ENCODE results near the gene AGK.

Gene AGK

GRCh38 chr7:141648276-141649114, 97.3 kb downstream of the AGK start:
- DNase-seq (ENCODE audit: low spot score): no peak

DNA sequence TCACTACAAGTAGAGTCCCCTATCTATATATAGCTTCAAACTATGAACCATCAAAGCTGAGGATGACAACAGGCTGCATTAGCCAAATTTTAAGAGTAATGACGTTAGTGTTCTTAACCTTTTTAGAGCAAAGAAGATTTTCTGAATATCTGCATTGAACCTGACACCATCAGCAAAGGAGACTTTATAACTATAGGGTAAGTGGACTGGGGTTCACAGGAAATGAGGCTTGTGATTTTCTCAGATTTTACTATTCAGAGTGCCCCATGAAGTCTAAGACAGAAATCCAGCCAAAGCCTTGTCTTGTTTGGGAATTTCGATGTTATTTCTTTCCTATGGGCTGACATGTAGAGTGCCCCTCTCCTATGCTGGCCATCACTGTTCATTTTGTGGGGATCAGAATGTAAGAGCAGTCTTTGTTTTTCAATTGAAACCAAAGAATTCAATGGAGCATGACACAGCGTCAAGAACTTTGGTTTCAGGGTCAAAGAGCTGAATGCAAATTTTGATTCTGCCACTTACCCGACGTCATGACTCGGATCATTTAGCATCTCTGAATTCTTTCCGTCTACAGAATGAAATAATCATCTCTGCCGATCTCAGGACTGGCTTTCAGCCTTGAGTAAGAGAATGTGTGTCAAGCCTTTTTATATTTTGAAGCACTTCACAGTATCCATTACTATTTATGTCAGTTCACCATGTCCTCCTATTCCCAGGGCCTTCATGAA, 98.1 kb downstream of the AGK start:
- DNase-seq (ENCODE audit: low spot score): no peak

DNA sequence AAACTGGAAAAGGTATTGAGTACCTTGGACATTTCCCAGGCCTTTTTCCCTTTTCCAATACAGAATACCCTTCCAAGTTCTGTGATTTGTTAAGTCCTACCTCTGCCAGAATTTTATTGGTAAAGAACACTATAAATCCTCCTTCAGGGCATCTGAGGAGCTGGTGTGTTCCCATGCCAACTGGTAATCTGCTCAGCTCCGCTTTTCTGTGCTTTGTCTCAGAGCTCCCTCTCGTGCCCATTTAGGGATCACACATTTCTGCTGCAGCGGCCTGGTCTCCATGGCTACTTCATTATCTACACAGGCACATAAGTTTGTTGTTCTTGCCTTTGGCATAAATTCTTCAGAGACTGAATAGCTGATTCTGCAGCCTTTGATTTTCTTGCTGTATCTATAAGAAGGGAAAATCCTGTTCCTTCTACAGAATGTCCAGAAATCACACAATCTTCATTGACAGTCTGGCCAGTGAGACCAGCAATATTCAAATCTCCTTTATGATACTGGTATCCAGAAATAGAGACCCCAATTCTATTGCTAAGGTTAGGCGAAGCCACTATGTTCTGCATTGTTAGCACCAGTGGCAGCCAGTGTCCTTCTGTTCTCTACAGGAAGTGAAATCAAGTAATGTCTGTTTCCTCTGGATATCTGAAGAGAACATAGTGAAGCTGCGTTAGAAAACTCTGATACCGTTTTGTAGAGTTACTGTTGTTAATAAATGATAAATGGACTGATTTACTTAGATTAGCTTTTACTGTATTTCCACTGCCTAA, 98.8 kb downstream of the AGK start:
- DNase-seq (ENCODE audit: low spot score): peak; percentile 32

DNA sequence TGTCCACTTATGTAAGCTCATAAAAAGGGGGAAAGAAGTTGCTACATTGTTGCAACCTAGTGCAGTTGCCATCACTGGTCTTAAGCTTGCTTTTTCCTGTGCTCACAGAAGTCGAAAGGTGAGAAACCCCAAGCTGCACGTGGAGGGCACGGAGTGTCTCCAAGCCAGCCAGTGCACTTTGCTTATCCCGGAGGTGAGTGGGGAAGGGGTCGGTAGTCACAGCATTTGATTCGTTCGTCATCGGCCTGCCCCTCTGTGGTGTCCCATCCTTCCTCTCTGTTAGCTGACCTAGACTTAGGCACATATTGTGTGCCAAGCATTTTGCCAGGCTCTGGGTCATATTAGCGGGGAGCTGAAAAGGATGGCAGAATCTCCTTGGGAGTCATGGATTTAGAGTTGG, 100.2 kb downstream of the AGK start:
- DNase-seq (ENCODE audit: low spot score): no peak

DNA sequence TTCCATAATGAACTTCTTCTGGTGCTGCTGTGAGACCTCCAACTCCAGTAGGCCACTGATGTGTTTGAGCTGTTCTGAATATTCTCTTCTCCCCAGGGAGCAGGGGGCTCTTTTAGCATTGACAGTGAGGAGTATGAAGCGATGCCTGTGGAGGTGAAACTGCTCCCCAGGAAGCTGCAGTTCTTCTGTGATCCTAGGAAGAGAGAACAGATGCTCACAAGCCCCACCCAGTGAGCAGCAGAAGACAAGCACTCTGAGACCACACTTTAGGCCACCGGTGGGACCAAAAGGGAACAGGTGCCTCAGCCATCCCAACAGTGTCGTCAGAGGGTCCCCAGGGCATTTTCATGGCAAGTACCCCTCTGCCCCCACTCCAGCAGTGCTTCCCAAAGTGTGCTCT, 101.5 kb downstream of the AGK start:
- DNase-seq (ENCODE audit: low spot score): no peak

- DNase-seq (ENCODE audit: low spot score): peak; percentile 57
Measured at GRCh38 chr7:141654551-141654950, 103.3 kb downstream of the AGK start.

- no peak for DNase-seq (ENCODE audit: low spot score)
Measured at GRCh38 chr7:141659501-141659900, 108.3 kb downstream of the AGK start.

- DNase-seq (ENCODE audit: low spot score): no peak
Measured at GRCh38 chr7:141660259-141660658, 109.0 kb downstream of the AGK start.

DNA sequence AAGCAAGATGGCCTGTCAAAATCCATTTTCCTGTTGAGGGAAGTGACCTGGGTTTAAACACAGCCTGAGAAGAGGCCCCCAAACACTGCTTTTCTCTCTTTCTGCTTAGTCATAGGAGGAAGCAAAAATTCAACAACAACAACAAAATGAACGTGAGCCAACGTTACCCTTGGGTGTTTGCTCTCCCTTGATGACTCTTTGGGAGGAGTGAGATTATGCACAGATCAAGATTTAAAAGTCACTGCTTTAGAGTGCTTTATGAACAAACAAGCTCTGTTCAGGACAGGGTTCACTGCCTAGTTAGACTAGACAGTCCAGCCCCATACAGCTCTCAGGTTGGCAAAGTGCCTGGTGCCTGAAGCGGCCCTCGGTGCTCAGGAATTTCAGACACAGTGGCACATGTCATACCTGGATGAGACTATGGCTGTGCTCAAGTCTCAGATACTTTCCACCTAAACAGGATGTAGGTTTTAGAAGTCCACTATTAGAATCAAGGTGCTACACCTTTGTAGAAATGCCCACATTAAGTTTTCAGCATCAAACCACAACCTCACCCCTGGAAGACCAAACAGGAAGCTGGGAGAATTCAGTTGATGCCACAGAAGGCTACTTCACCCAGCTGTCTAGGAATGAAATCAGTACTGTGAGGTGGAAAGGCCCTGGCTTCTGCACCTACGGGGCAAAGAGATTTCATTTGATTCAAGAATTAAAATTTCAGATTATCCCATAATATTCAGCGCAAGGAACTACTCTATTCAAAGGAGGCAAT, 112.1 kb downstream of the AGK start:
- no peak for DNase-seq (ENCODE audit: low spot score)

GRCh38 chr7:141664450-141664849, 113.2 kb downstream of the AGK start:
- DNase-seq (ENCODE audit: low spot score): no peak

- no peak for DNase-seq (ENCODE audit: low spot score)
Measured at GRCh38 chr7:141665208-141666035, 114.2 kb downstream of the AGK start.

DNA sequence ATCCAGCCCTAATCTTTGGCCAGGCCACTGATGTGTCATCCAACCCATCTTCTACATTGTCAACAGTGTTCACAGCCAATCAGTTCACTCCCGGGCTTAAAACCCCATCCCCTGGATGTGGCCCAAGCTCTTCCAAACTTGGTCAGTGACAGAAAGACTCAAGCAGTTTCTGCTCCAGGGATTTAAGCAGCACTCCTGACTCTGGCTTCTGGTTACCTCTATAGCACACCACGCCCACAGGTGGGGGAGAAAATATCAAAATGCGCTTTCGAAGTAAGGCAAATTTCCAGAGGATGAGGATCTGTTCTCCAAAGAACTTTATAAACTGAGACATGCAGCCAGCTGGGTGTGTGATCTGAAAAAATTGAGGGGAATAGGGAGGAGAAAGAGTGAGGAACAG, 114.9 kb downstream of the AGK start:
- no peak for DNase-seq (ENCODE audit: low spot score)

- DNase-seq (ENCODE audit: low spot score): no peak
Measured at GRCh38 chr7:141668853-141669252, 117.6 kb downstream of the AGK start.

- no peak for DNase-seq (ENCODE audit: low spot score)
Measured at GRCh38 chr7:141671705-141672496, 120.7 kb downstream of the AGK start.

DNA sequence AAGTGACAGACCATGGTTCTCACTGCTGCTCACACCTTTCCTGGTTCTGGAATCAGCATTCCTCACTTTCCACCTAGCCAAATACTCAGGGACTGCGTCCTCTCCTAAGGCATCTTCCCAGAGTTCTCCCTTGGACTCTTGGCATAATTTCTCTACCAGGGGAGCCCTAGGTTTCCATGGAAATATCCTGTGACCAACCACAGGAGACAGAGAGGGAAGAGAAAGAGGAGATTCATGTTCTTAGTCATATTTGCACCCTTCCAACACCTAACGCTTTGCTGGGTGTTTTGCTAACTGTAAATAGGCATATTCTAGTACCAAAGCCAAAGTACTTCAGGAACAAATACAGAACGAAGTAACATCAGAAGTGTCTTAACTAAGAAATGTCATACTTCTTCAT, 122.1 kb downstream of the AGK start:
- no peak for DNase-seq (ENCODE audit: low spot score)

DNA sequence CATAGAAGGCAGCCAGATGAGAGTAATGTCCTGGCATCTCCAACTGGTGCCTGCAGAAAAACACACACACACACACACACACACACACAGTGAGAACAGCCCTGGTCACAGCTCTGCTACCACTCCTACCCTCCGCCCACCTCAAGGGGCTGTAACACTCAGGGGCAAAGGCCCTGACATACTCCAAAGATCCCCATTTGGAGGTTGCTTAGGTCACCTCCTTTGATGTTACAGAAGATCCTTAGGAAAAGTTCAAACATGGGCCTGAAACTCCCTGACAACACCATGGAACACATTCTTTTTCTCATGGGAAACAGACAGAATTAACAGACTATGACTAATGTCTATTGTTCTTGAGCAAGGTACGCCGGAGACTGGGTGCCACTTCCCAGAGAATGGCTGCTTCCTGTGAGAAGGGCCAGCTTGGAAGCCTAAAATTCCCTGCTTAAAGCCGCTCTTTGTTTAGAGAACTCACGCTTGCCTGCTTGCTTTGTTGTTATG, 123.0 kb downstream of the AGK start:
- DNase-seq (ENCODE audit: low spot score): peak; percentile 4

DNA sequence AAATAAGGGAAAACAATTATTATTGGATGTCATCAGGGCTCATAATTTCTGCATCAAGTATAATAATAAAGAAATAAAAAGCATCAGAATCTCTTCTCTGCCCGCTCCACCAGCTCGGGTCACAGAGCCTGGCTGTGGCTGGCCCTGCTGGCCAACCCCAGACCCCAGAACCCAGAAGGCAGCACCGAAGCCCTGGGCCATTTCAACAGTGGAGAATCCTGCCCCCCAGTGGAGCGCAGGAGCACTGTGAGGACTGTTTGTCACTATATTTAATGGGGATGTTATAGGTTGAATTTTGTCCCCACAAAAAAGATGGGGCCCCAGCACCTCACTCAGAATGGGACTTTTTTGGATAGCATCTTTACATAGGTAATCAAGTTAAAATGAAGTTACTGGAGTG, 123.5 kb downstream of the AGK start:
- no peak for DNase-seq (ENCODE audit: low spot score)

- no peak for DNase-seq (ENCODE audit: low spot score)
Measured at GRCh38 chr7:141675436-141676215, 124.4 kb downstream of the AGK start.

GRCh38 chr7:141676618-141677017, 125.4 kb downstream of the AGK start:
- no peak for DNase-seq (ENCODE audit: low spot score)

Measured in SW480 (cell line).